HCT116 (cell line): ENCODE data around the gene TIPIN. TPM values are rescaled to one million over a fixed set of nuclear protein-coding genes. Genes with fewer than 3 reads are reported as not detected.
A peak's percentile ranks its signal among the peaks of the same experiment; 100 is the strongest.

Experiments
- ATAC-seq: fragments of 200-7000 bp; cut with Tn5 transposase; 2 replicates; pipeline ENCODE4 v1.9.1; 2020; ENCODE audit warnings: mild to moderate bottlenecking, moderate library complexity
- BruUV-seq: library from RNA; stranded (reverse); fragments of 400-500 nt; replicated peaks from 2 replicates; lab custom pipeline; 2021; lab: Mats Ljungman, UMichigan
- CTCF ChIA-PET: fragments of 300-600 bp; sonication (Branson Sonifier 250); formaldehyde crosslinking; loops from one replicate; lab custom pipeline; 2021; ENCODE audit warnings: antibody characterized with exemption; lab: Charles Lee
- POLR2A ChIA-PET: fragments of 300-600, 350-600 bp; sonication (Branson Sonifier 250); formaldehyde crosslinking; loops from one replicate; lab custom pipeline; 2021; ENCODE audit warnings: antibody characterized with exemption; lab: Charles Lee
- RAD21 ChIA-PET, 2 experiments: fragments of 300-600 bp; sonication (Branson Sonifier 250); formaldehyde crosslinking; loops; one replicate each; lab custom pipeline; 2023; ENCODE audit warnings: low total read pairs in 2 of 2; ENCODE audit not compliant: uncharacterized antibody in 2 of 2, unreplicated experiment in 2 of 2, low non-redundant PET in 1 of 2; lab: Charles Lee
- DNase-seq: peaks from one replicate; pipeline ENCODE4 v3.0.0-alpha.2; 2010; ENCODE audit warnings: low read depth, low spot score
- H2AFZ ChIP-seq: fragments of 200-600 bp; shearing (Covaris generic), sonication (generic); 2 replicates; pipeline ENCODE4 v1.6.1; 2017; ENCODE audit warnings: low read depth, mixed run types, mixed read lengths, antibody characterized with exemption, low read length; ENCODE audit not compliant: poor library complexity, severe bottlenecking
- H3K27ac ChIP-seq: 2 replicates; pipeline ENCODE4 v1.5.1; 2012; ENCODE audit warnings: low read depth, low read length
- H3K27me3 ChIP-seq: fragments of 200-600 bp; sonication (generic); 2 replicates; pipeline ENCODE4 v1.6.1; 2016; ENCODE audit warnings: mixed run types, low read length, mixed read lengths; ENCODE audit not compliant: insufficient read depth
- H3K36me3 ChIP-seq, 2 experiments: fragments of 200-500 bp in 1 of 2; fragments of 200-600 bp in 1 of 2; sonication (Bioruptor generic) in 1 of 2; sonication (generic) in 1 of 2; 2 replicates each; pipeline versions ENCODE4 v1.5.1 to v1.6.1; 2014 to 2016; ENCODE audit warnings: low read length in 2 of 2, inconsistent platforms in 1 of 2, mixed read lengths in 1 of 2, mixed run types in 1 of 2; ENCODE audit not compliant: insufficient read depth in 2 of 2, control insufficient read depth in 1 of 2
- H3K4me1 ChIP-seq, 2 experiments: fragments of 200-600 bp in 1 of 2; sonication (generic) in 1 of 2; 2 replicates each; pipeline versions ENCODE4 v1.5.1 to v1.6.1; 2012 to 2017; ENCODE audit warnings: low read length in 2 of 2, inconsistent platforms in 1 of 2, mild to moderate bottlenecking in 1 of 2, mixed read lengths in 1 of 2, mixed run types in 1 of 2, moderate library complexity in 1 of 2; ENCODE audit not compliant: insufficient read depth in 2 of 2, control insufficient read depth in 1 of 2
- H3K4me2 ChIP-seq: fragments of 200-600 bp; sonication (generic); 2 replicates; pipeline ENCODE4 v1.6.1; 2017; ENCODE audit warnings: mixed run types, low read length, mixed read lengths
- H3K4me3 ChIP-seq, 2 experiments: fragments of 200-600 bp in 1 of 2; sonication (generic) in 1 of 2; replicated peaks in 1 of 2; 2 replicates each; pipeline ENCODE4 v1.5.1; 2011 to 2016; ENCODE audit warnings: low read length in 2 of 2, control low read depth in 1 of 2, low read depth in 1 of 2, mild to moderate bottlenecking in 1 of 2, mixed read lengths in 1 of 2, mixed run types in 1 of 2
- H3K79me2 ChIP-seq: fragments of 200-600 bp; sonication (generic); 2 replicates; pipeline ENCODE4 v1.6.1; 2017; ENCODE audit warnings: mild to moderate bottlenecking, mixed run types, low read length, moderate library complexity, mixed read lengths; ENCODE audit not compliant: insufficient read depth
- H3K9ac ChIP-seq: fragments of 200-600 bp; sonication (generic); 2 replicates; pipeline ENCODE4 v1.6.1; 2016; ENCODE audit warnings: low read length, mixed read lengths
- H3K9me2 ChIP-seq: fragments of 200-600 bp; sonication (generic), shearing (Covaris generic); 2 replicates; pipeline ENCODE4 v1.6.1; 2017; ENCODE audit warnings: mixed run types, mild to moderate bottlenecking, moderate library complexity; ENCODE audit not compliant: insufficient read depth
- H3K9me3 ChIP-seq, 2 experiments: fragments of 200-500 bp in 1 of 2; fragments of 200-600 bp in 1 of 2; sonication (Bioruptor generic) in 1 of 2; sonication (generic) in 1 of 2; 2 replicates each; pipeline ENCODE4 v1.6.1; 2014 to 2017; ENCODE audit warnings: low read length in 2 of 2, mixed read lengths in 2 of 2, inconsistent platforms in 1 of 2, low read depth in 1 of 2, mild to moderate bottlenecking in 1 of 2, mixed run types in 1 of 2, moderate library complexity in 1 of 2; ENCODE audit not compliant: control insufficient read depth in 1 of 2, insufficient read depth in 1 of 2
- H4K20me1 ChIP-seq: fragments of 200-600 bp; sonication (generic), shearing (Covaris generic); 2 replicates; pipeline ENCODE4 v1.6.1; 2017; ENCODE audit warnings: mixed run types, mild to moderate bottlenecking, moderate library complexity; ENCODE audit not compliant: insufficient read depth
- ATF3 ChIP-seq: IDR thresholded peaks from 2 replicates; pipeline ENCODE4 v1.6.1; 2012
- CBX3 ChIP-seq: IDR thresholded peaks from 2 replicates; pipeline ENCODE4 v1.6.1; 2012; ENCODE audit warnings: low read depth
- CEBPB ChIP-seq: IDR thresholded peaks from 2 replicates; pipeline ENCODE4 v1.6.1; 2012; ENCODE audit warnings: low read depth
- CTCF ChIP-seq, 3 experiments: fragments of 200-600 bp in 1 of 3; sonication (generic) in 1 of 3; IDR thresholded peaks in 2 of 3; conservative IDR thresholded peaks in 1 of 3; 2 replicates each; pipeline ENCODE4 v1.5.1; 2012 to 2017; ENCODE audit warnings: low read depth in 2 of 3, low read length in 2 of 3, antibody characterized with exemption in 1 of 3, borderline replicate concordance in 1 of 3, control low read depth in 1 of 3, mild to moderate bottlenecking in 1 of 3, mixed read lengths in 1 of 3, mixed run types in 1 of 3, moderate library complexity in 1 of 3; ENCODE audit not compliant: insufficient read depth in 1 of 3
- EGR1 ChIP-seq: IDR thresholded peaks from 2 replicates; pipeline ENCODE4 v1.6.1; 2012; ENCODE audit warnings: low read depth
- ELF1 ChIP-seq: IDR thresholded peaks from 2 replicates; pipeline ENCODE4 v1.6.1; 2012; ENCODE audit warnings: low read depth, borderline replicate concordance
- EZH2phosphoT487 ChIP-seq: fragments of 200-600 bp; IDR thresholded peaks from 2 replicates; pipeline ENCODE4 v1.6.1; 2018; ENCODE audit warnings: antibody characterized with exemption, borderline replicate concordance
- FOSL1 ChIP-seq: IDR thresholded peaks from 2 replicates; pipeline ENCODE4 v1.6.1; 2012; ENCODE audit warnings: low read depth
- MAX ChIP-seq: IDR thresholded peaks from 2 replicates; pipeline ENCODE4 v1.6.1; 2012
- POLR2A ChIP-seq: IDR thresholded peaks from 2 replicates; pipeline ENCODE4 v1.7.0; 2011; ENCODE audit warnings: borderline replicate concordance; ENCODE audit not compliant: insufficient read depth, insufficient read length; ENCODE audit errors: extremely low read depth
- POLR2AphosphoS5 ChIP-seq: IDR thresholded peaks from 2 replicates; pipeline ENCODE4 v1.6.1; 2011; ENCODE audit warnings: mild to moderate bottlenecking, low read depth, low read length, moderate library complexity
- RAD21 ChIP-seq: IDR thresholded peaks from 2 replicates; pipeline ENCODE4 v1.6.1; 2012; ENCODE audit warnings: low read depth, mild to moderate bottlenecking
- REST ChIP-seq: IDR thresholded peaks from 2 replicates; pipeline ENCODE4 v1.6.1; 2012; ENCODE audit warnings: low read depth
- SIN3A ChIP-seq: IDR thresholded peaks from 2 replicates; pipeline ENCODE4 v1.6.1; 2012; ENCODE audit warnings: low read depth
- SP1 ChIP-seq: IDR thresholded peaks from 2 replicates; pipeline ENCODE4 v1.6.1; 2012; ENCODE audit warnings: low read depth
- SRF ChIP-seq: IDR thresholded peaks from 2 replicates; pipeline ENCODE4 v1.6.1; 2012; ENCODE audit warnings: low read depth
- TCF7L2 ChIP-seq: IDR thresholded peaks from 2 replicates; pipeline ENCODE4 v1.7.0; 2011; ENCODE audit warnings: borderline replicate concordance, inconsistent platforms; ENCODE audit not compliant: insufficient read depth, insufficient read length; ENCODE audit errors: extremely low read depth
- YY1 ChIP-seq: IDR thresholded peaks from 2 replicates; pipeline ENCODE4 v1.6.1; 2011; ENCODE audit warnings: low read length, low read depth, moderate library complexity, mild to moderate bottlenecking; ENCODE audit not compliant: insufficient replicate concordance; ENCODE audit errors: extremely low read depth
- ZBTB33 ChIP-seq: IDR thresholded peaks from 2 replicates; pipeline ENCODE4 v1.6.1; 2011; ENCODE audit warnings: mild to moderate bottlenecking, low read length, moderate library complexity; ENCODE audit not compliant: insufficient replicate concordance; ENCODE audit errors: extremely low read depth
- ZFX ChIP-seq: fragments of 450-650 bp; IDR thresholded peaks from 2 replicates; pipeline ENCODE4 v1.6.1; 2017
- ZNF274 ChIP-seq: fragments of 200-500 bp; sonication (Bioruptor generic); IDR thresholded peaks from 2 replicates; pipeline ENCODE4 v1.6.1; 2014; ENCODE audit warnings: mild to moderate bottlenecking, low read depth, low read length, inconsistent platforms
- intact Hi-C: fragments of 100-400 bp; cut with micrococcal nuclease; formaldehyde crosslinking; loops from 2 replicates; pipeline ENCODE4 v1.10.0; 2022
- total RNA-seq: library from RNA; stranded (reverse); gene quantifications from one replicate; pipeline ENCODE4 v1.2.1, GENCODE V29; 2021; ENCODE audit not compliant: unreplicated experiment

The TIPIN gene
- total RNA-seq, 1 experiment from 2014 or later = 28.1 TPM

GRCh38 chr15:66359740-66360139 is 3.3 kb upstream of the TIPIN start:
- no TSS peak for BruUV-seq
- Histone ChIP-seq H2AFZ (peak overlapping the region; percentile 90), H4K20me1 (no peaks in the 10 kb centered on the region), H3K79me2 (peaks cover 17% of the 10 kb centered on the region), H3K9me3 (no peaks in the 10 kb centered on the region), H3K27me3 (no peaks in the 10 kb centered on the region), H3K9ac (peak overlapping the region; percentile 32), H3K27ac (peak overlapping the region; percentile 22; the same call in 1 of the 2 replicates), H3K36me3 (no peaks in the 10 kb centered on the region), H3K4me1 (peaks cover 17 to 29% of the 10 kb centered on the region in 2 experiments), H3K4me3 (no peak overlapping the region), H3K9me2 (no peaks in the 10 kb centered on the region), H3K4me2 (peak overlapping the region; percentile 63)
- RAD21 ChIA-PET = no interaction called here
- intact Hi-C loops = loop anchor here (5.0 kb wide), 1 partner anchor 138 kb away; the partner anchor contains the start of gene SNAPC5
- POLR2A ChIA-PET = no interaction called here
- DNase-seq (peak; percentile 43), ATAC-seq (no peak)
- CTCF ChIA-PET = no interaction called here
- TF ChIP-seq ZFX (no peak), POLR2AphosphoS5 (no peak), POLR2A (no peak), ZBTB33 (no peak), FOSL1 (peak; percentile 75), SIN3A (no peak), ELF1 (no peak), ATF3 (no peak), CBX3 (no peak), EGR1 (no peak), YY1 (no peak), RAD21 (no peak), SP1 (peak; percentile 55), EZH2phosphoT487 (no peak), REST (no peak), SRF (peak; percentile 31; the same call in 1 of the 2 replicates), CTCF (IDR thresholded peaks at IDR 0.05 in 2 of 3, conservative IDR thresholded peaks at IDR 0.05 in 1 of 3; ENCODE audit: borderline replicate concordance in 1 of 3, insufficient read depth in 1 of 3, low read depth in 2 of 3, low read length in 2 of 3) (no peak), ZNF274 (no peak), CEBPB (peak; percentile 66; the same call in 1 of the 2 replicates), TCF7L2 (no peak), MAX (0 out of 2 replicates have a peak, but pooled peaks have one; percentile 9)
